Caco-2 (cell line): ENCODE data around the gene KCNK4. TPM values are rescaled to one million over a fixed set of nuclear protein-coding genes. Genes with fewer than 3 reads are reported as not detected.

Source experiments
- BruUV-seq: library from RNA; stranded (reverse); fragments of 400-500 nt; replicated peaks from 2 replicates; lab custom pipeline; 2021; lab: Mats Ljungman, UMichigan
- CTCF ChIA-PET: fragments of 300-600 bp; sonication (Branson Sonifier 250); formaldehyde crosslinking; loops from one replicate; lab custom pipeline; 2022; ENCODE audit warnings: antibody characterized with exemption; lab: Charles Lee
- POLR2A ChIA-PET: fragments of 300-600 bp; sonication (Branson Sonifier 250); formaldehyde crosslinking; loops from one replicate; lab custom pipeline; 2022; ENCODE audit warnings: antibody characterized with exemption; lab: Charles Lee
- DNase-seq, 2 experiments: peaks; one replicate each; pipeline versions ENCODE4 v3.0.0 to v3.0.0-alpha.2; 2020 to 2022
- H3K27me3 ChIP-seq: replicated peaks from 2 replicates; pipeline ENCODE4 v1.6.0; 2011; ENCODE audit warnings: low read length; ENCODE audit not compliant: control insufficient read depth, insufficient read depth
- H3K36me3 ChIP-seq: 2 replicates; pipeline ENCODE4 v1.5.1; 2011; ENCODE audit warnings: low read length; ENCODE audit not compliant: control insufficient read depth, insufficient read depth
- H3K4me1 ChIP-seq: fragments of 250-450 bp; sonication (Bioruptor Pico); 2 replicates; pipeline ENCODE4 v1.5.1; 2020; ENCODE audit warnings: mild to moderate bottlenecking
- H3K4me3 ChIP-seq: 2 replicates; pipeline ENCODE4 v1.5.1; 2011; ENCODE audit warnings: low read depth, mild to moderate bottlenecking, control low read depth, low read length
- H3K9me3 ChIP-seq: fragments of 250-450 bp; sonication (Bioruptor Pico); 2 replicates; pipeline ENCODE4 v1.5.1; 2020; ENCODE audit warnings: mild to moderate bottlenecking, moderate library complexity
- H3K27ac Mint-ChIP-seq: one replicate; pipeline ENCODE4 v1.8.0; 2022; ENCODE audit warnings: mixed read lengths; ENCODE audit not compliant: unreplicated experiment
- H3K27me3 Mint-ChIP-seq: one replicate; pipeline ENCODE4 v1.8.0; 2022; ENCODE audit warnings: mixed read lengths; ENCODE audit not compliant: insufficient read depth, unreplicated experiment
- H3K36me3 Mint-ChIP-seq: one replicate; pipeline ENCODE4 v1.8.0; 2022; ENCODE audit warnings: mild to moderate bottlenecking, mixed read lengths; ENCODE audit not compliant: insufficient read depth, unreplicated experiment
- H3K4me1 Mint-ChIP-seq: one replicate; pipeline ENCODE4 v1.8.0; 2022; ENCODE audit warnings: low read depth, mixed read lengths; ENCODE audit not compliant: unreplicated experiment
- H3K4me3 Mint-ChIP-seq: one replicate; pipeline ENCODE4 v1.8.0; 2022; ENCODE audit warnings: mild to moderate bottlenecking, moderate library complexity, mixed read lengths; ENCODE audit not compliant: unreplicated experiment
- H3K9me3 Mint-ChIP-seq: one replicate; pipeline ENCODE4 v1.8.0; 2022; ENCODE audit warnings: mixed read lengths; ENCODE audit not compliant: unreplicated experiment
- CTCF ChIP-seq, 2 experiments: fragments of 200-600 bp in 1 of 2; IDR thresholded peaks; 1 replicate in 1 of 2; 2 replicates in 1 of 2; pipeline versions ENCODE4 v1.5.1 to v1.8.0; 2011 to 2022; ENCODE audit warnings: antibody characterized with exemption in 1 of 2, control low read depth in 1 of 2, inconsistent platforms in 1 of 2, low read depth in 1 of 2, low read length in 1 of 2, mild to moderate bottlenecking in 1 of 2, moderate library complexity in 1 of 2; ENCODE audit not compliant: insufficient read depth in 1 of 2, severe bottlenecking in 1 of 2, unreplicated experiment in 1 of 2
- intact Hi-C: fragments of 100-400 bp; cut with micrococcal nuclease; formaldehyde crosslinking; loops from one replicate; pipeline ENCODE4 v1.10.0; 2022; ENCODE audit not compliant: unreplicated experiment
- total RNA-seq: library from RNA; stranded (reverse); gene quantifications from 2 replicates; pipeline ENCODE4 v1.2.3, GENCODE V29; 2022

Gene KCNK4
- total RNA-seq, 1 experiment from 2014 or later, result not detected

GRCh38 chr11:64284962-64285884 is 5.9 kb upstream of the KCNK4 start, which contains the start of gene GPR137:
Gene GPR137 (plus strand): TSS chr11:64285848. CDS start chr11:64286525, 677 bp downstream.
- POLR2A ChIA-PET, result interaction anchor here (0.7 to 2.1 kb wide), 6 partner anchors 14 to 70 kb away, joined by 3 to 10 read pairs (median 4); partner anchors contain the start of genes PRDX5 and TRMT112

GRCh38 chr11:64285885-64286800 is 5.0 kb upstream of the KCNK4 start:
- no peaks in the 10 kb centered on the region for H3K9me3 Mint-ChIP-seq
- intact Hi-C loops, result loop anchor here (2.0 kb wide), 1 partner anchor 19 kb away; the partner anchor contains the start of gene ESRRA
- H3K27me3 Mint-ChIP-seq, result peaks cover 5% of the 10 kb centered on the region
- peak overlapping the region; percentile 82 for H3K4me3 Mint-ChIP-seq
- Histone ChIP-seq H3K36me3 (no peaks in the 10 kb centered on the region; the same call in 1 of the 2 replicates), H3K4me3 (peak overlapping the region; percentile 74), H3K9me3 (no peaks in the 10 kb centered on the region), H3K27me3 (no peaks in the 10 kb centered on the region), H3K4me1 (peaks cover 5% of the 10 kb centered on the region)
- ChIA-PET CTCF (interaction anchor here (0.7 to 2.8 kb wide), 5 partner anchors 16 to 896 kb away, joined by 4 to 15 read pairs (median 8); no protein-coding TSS in a partner anchor), POLR2A (interaction anchor here (0.7 to 2.1 kb wide), 2 partner anchors 32 to 42 kb away, joined by 3 to 8 read pairs; partner anchors contain the start of genes PRDX5 and TRMT112)
- H3K36me3 Mint-ChIP-seq, result peaks cover 17% of the 10 kb centered on the region
- peak overlapping the region; percentile 54 for H3K27ac Mint-ChIP-seq
- no TSS peak for BruUV-seq
- H3K4me1 Mint-ChIP-seq, result peaks cover 13% of the 10 kb centered on the region
- TF ChIP-seq CTCF (IDR thresholded peaks at IDR 0.05; ENCODE audit: insufficient read depth in 1 of 2, low read depth in 1 of 2, low read length in 1 of 2, severe bottlenecking in 1 of 2, unreplicated experiment in 1 of 2), result peak in 1 of 2 experiments; percentile 15
- peak; percentile 41 to 49 for DNase-seq

More at GRCh38 chr11:64284962-64285884, 5.9 kb upstream of the KCNK4 start, which contains the start of gene GPR137:
- Histone ChIP-seq H3K36me3 (no peaks in the 10 kb centered on the region; the same call in 1 of the 2 replicates), H3K4me1 (peaks cover 5% of the 10 kb centered on the region), H3K27me3 (no peaks in the 10 kb centered on the region), H3K4me3 (peak within 1 kb of the TSS; percentile 74), H3K9me3 (no peaks in the 10 kb centered on the region)
- peak; percentile 83 to 90 for DNase-seq
- no peaks in the 10 kb centered on the region for H3K27me3 Mint-ChIP-seq
- no peaks in the 10 kb centered on the region for H3K9me3 Mint-ChIP-seq
- peaks cover 14% of the 10 kb centered on the region for H3K4me1 Mint-ChIP-seq
- CTCF ChIA-PET, result interaction anchor here (0.7 to 2.8 kb wide), 6 partner anchors 15 to 409 kb away, joined by 4 to 15 read pairs (median 7); no protein-coding TSS in a partner anchor
- peak within 1 kb of the TSS; percentile 91 for H3K27ac Mint-ChIP-seq
- BruUV-seq, result TSS peak; percentile 92
- TF ChIP-seq CTCF (IDR thresholded peaks at IDR 0.05; ENCODE audit: insufficient read depth in 1 of 2, low read depth in 1 of 2, low read length in 1 of 2, severe bottlenecking in 1 of 2, unreplicated experiment in 1 of 2), result no peak
- intact Hi-C loops, result loop anchor here (1.0 to 2.0 kb wide), 2 partner anchors 15 to 20 kb away; partner anchors contain the start of gene ESRRA
- peaks cover 17% of the 10 kb centered on the region for H3K36me3 Mint-ChIP-seq
- peak within 1 kb of the TSS; percentile 82 for H3K4me3 Mint-ChIP-seq
